NCI-H2081 (cell line): ENCODE measurements around the gene UBASH3B.
A peak's percentile ranks its signal among the peaks of the same experiment; 100 is the strongest.

ENCODE experiments used
- DNase-seq, 2 experiments: peaks; one replicate each; lab custom pipeline; 2025; lab: John Stamatoyannopoulos, UW

UBASH3B gene

GRCh38 chr11:122646549-122647340 is 8.8 kb upstream of the UBASH3B start:
- DNase-seq, result no peak

DNA sequence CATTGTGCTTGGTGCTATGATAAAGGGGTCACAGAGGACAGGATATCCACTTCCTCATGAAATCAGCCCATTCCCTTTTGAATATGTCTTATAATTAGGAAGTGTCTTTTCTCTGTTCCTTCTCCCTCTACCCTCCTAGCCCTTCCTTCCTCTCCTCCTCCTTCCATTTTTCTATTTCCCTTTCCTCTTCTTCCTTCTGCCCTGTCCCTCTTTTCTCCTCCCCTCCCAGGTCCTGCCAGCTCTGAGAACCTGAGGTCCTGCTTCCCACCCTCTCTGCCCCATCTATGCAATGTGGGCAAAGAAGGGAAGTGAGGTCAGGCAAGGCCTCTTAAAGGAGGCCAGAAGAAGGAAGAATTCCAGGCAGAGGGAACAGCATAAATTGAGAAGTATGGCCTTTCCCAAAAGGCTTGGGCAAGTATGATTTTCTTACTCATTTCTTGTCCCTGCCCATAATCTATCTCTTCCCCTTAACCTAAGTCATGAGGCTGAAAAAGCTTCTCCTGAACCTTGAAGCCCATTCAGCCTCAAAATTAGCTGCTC is 7.7 kb upstream of the UBASH3B start:
- DNase-seq, result no peak

GRCh38 chr11:122649116-122649515 is 6.4 kb upstream of the UBASH3B start:
- no peak for DNase-seq

DNA sequence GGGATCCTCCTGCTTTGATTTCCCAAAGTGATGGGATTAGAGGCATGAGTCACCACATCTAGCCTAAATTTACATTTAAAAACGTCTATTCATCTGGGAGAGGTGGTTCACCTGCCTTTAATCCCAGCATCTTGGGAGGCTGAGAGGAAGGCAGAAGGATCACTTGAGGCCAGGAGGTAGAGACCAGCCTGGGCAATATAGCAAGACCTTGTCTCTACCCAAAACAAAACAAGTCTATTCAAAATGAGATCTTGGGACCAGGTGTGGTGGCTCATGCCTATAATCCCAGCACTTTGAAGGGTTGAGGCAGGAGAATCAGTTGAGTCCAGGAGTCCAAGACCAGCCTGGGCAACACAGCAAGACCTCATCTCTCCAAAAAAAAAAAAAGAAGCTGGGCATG is 4.9 kb upstream of the UBASH3B start:
- DNase-seq, result no peak

GRCh38 chr11:122652495-122652894 is 3.0 kb upstream of the UBASH3B start:
- no peak for DNase-seq

DNA sequence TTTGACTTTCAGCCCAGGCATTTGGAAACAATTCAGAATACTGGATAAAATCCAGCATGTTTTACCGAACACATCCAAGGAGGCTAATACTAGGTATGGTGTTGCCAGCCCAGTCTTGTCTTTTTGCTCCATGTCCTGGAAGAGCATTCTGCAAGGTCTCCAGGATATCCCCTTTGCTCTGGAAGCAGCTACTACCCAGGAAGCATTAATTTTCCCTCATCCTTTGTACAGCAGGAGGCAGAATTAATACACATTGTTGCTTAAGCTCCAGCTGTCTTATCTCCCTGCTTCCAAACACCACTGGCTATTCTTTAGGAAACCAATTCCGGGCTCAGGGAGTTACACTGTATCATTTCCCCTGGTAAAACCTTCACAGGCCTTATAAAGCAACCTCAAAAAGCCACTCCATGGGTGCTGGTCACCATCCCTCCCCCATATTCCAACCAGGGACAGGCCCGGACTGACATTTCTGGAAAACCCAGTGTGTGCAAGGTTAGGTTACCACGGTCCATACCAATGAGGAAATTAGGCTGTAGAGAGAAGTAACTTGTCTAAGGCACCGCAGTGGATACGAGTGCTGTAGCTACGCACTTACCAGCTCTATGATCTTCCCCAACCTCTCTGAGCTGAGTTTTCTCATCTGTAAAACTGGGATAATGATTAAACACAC is 1.5 kb upstream of the UBASH3B start:
- no peak for DNase-seq

DNA sequence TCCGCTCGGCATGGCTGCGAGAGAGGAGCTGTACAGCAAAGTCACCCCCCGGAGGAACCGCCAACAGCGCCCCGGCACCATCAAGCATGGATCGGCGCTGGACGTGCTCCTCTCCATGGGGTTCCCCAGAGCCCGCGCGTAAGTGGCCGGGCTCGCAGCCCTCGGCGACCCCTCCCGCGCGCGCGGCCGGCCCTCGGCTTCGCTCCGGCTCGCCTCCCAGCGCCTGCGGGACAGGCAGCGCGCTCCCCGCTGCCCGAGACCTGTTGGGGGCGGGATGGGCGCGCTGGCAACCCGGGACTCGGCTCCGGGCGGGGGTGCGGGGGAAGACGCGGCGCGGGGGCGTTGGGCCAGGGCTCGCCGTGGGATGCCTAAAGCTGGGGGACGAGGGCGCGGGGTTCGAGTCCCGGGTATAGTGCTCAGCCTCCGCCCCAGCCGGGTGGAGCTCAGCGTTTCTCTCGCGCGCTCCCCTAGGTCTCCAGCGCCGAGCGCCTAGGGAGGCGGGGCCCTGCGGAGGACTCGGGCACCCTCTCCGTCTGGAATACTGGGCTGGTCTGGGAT is 630 bp downstream of the UBASH3B start:
- DNase-seq, result peak; percentile 44 to 52

DNA sequence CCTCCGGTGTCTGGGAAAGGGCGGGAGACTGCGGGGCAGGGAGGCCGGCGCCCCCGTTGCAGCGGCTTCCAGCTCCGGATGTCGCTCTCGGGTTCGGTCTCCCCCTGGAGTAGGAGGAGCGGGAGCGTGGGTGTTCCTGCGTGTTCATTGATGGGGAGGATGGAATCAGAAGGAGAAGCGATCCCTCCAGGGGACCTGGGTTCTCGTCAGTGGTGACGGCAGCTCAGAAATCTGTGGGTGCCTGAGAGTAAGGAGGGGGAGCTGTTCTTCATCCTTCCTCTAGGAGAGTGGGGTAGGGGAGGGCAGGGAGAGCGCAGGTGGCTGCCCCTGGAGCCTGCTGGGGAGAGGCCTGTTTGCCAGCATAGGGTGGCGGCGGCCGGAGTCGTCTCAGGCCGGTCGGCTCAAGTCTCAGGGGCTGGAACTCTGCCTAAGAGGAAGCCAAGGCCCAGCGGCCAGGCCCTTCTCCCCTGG is 1.1 kb downstream of the UBASH3B start:
- DNase-seq, result no peak

- DNase-seq, result no peak
These were observed 4.4 kb downstream of the UBASH3B start for GRCh38 chr11:122659676-122660554.

- DNase-seq, result peak; percentile 50 to 81
These were observed 5.8 kb downstream of the UBASH3B start for GRCh38 chr11:122661182-122661945.

DNA sequence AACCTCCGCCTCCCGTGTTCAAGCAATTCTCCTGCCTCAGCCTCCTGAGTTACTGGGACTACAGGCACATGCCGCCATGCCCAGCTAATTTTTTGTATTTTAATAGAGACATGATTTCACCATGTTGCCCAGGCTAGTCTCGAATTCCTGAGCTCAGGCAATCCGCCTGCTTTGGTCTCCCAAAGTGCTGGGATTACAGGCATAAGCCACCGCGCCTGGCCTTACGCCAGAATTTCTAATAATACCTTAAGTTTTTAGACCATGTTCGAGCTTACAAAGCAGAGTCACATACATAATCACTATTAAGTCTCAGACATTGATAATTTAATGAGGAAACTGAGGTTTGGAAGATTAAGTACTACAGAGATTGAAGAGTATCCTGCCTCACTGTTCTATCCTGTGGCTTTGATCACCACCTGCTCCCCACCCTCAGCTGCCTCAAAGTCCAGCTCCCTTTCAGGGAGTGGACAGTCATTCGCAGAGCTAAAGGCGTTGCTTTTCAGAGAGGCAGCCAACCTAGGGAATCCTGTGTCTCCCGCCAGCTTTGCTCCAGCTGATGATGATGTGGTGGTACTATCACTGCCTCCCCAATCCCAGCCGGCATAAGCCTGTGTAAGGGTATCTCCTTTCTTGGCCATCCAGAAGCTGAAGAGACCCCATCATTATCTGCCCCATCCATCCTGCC is 7.7 kb downstream of the UBASH3B start:
- no peak for DNase-seq

GRCh38 chr11:122663764-122664163 is 8.2 kb downstream of the UBASH3B start:
- DNase-seq, result no peak

DNA sequence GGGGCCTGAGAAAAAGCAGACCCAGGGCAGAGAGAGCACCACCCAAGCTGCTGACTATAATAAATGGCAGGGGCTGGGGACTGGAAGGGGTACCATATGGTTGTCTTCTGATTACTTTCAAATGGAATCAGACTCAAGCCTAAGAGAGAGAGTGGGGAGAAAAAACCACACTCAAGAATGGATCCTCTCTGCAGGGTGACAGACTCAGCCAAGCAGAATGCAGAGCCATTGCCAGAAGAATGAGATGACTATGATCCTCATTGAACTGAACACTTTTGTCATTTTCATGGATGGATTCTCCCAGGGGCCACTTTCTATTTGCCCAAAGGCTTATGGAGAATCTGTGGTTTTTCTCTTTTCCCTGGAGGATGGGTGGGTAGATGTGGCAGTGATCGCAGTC is 8.7 kb downstream of the UBASH3B start:
- DNase-seq, result no peak

DNA sequence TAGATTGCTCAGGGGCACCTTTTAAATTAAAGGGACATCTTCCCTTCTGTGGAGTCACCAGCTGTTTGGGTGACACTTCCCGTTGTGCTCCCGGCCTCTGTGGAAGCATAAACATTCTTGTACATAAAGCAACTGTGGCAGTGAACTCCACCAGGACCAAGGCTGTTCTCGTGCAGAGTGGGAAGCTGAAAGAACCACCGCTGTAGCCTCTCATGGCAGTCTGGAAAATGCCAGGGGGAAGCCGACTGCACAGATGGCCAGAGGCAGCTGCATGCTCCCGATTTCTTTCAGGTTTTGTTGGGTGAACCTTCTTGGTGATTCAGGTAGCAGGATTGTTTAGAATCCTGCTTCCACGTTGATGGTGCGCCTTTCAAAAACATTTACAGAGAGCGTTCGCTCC is 10.3 kb downstream of the UBASH3B start:
- DNase-seq, result no peak

GRCh38 chr11:122666743-122667142 is 11.2 kb downstream of the UBASH3B start:
- no peak for DNase-seq

DNA sequence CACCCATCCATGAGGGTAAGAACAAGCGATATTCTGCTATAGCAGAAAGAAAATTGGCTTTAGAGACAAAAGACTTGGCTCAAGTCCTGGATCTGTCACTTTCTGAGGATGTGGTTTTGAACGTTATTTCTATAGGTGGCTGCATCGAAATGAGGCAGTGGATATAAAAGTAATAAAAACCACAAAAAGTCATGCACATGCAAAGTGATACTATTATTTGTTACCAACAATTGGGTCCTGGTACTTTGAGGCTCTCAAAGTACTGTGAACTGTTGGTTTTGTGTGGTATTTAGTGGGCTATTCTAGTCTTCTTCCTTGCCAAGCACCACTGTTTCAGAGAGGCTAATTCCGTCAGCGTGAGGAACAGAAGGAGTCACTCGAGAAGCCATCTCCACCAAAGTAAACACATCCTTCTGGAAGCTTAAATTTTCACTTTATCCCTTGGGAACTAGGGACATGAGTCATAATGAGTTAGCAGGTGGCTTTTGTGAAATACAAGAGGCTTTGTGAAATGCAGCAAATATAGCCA is 13.1 kb downstream of the UBASH3B start:
- no peak for DNase-seq

DNA sequence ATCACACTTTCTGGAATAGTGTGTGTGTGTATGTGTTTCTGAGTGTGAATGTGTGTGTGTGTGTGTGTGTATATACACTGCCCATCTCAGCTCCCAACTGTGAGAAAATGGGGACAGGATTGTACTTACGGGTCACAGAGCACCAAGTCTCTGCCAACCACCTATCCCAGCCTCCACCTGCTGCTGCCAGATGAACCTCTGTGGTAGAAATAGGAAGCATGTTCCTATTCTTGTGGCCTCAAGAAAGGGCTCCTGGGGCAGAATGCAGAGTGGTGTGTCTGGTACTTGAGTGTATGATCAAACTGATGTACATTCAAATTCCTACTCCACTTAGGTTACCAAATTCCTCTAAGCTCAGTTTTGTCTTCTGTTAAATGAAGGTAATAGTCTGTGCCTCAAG is 14.6 kb downstream of the UBASH3B start:
- DNase-seq, result no peak

- DNase-seq, result no peak
These were observed 15.9 kb downstream of the UBASH3B start for GRCh38 chr11:122671400-122671891.

DNA sequence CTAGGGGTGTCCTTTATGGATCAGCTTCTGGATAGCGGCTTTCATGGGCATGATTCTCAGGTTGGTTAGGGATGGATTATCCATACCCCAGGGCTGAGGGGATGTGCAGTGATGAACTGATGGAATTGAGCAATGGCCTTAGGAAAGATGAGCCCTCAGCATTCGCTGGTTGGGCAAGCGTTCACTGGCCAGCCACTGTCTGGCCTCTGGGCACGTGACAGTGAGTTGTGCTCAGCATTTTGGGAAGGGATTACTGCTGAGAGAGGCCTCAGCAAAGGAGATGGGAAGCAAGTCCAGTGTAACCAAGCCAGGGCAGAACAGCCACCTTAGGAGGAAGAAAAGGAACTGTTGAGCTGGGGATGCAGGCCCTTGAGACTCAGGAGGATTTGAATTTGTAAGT is 17.4 kb downstream of the UBASH3B start:
- DNase-seq, result no peak

GRCh38 chr11:122673701-122674100 is 18.2 kb downstream of the UBASH3B start:
- DNase-seq, result no peak
